HepG2 (cell line): ENCODE results near the gene CTIF. TPM values are rescaled to one million over a fixed set of nuclear protein-coding genes. Genes with fewer than 3 reads are reported as not detected.
A peak's percentile ranks its signal among the peaks of the same experiment; 100 is the strongest.

Experiments
- ATF6 ChIP-seq: sonication (generic); formaldehyde crosslinking; conservative IDR thresholded peaks from 2 replicates; pipeline ENCODE4 v1.4.0; 2020; ENCODE audit warnings: missing genetic modification reagents
- BRF2 ChIP-seq: sonication (generic); formaldehyde crosslinking; IDR thresholded peaks from 2 replicates; pipeline ENCODE4 v1.8.1; 2022; ENCODE audit warnings: mild to moderate bottlenecking, missing genetic modification reagents
- CREB1 ChIP-seq, 2 experiments: fragments of 450-650 bp in 1 of 2; IDR thresholded peaks; 2 replicates each; pipeline ENCODE4 v1.6.1; 2016 to 2017; ENCODE audit warnings: control low read depth in 1 of 2, mild to moderate bottlenecking in 1 of 2, missing compliant biosample characterization in 1 of 2, missing genetic modification characterization in 1 of 2
- EP300 ChIP-seq, 3 experiments: sonication (generic) in 1 of 3; formaldehyde crosslinking in 1 of 3; IDR thresholded peaks; 2 replicates each; pipeline versions ENCODE4 v1.5.1 to v1.6.1; 2011 to 2020; ENCODE audit warnings: low read depth in 2 of 3, low read length in 2 of 3, borderline replicate concordance in 1 of 3, improper control_type of control experiment in 1 of 3, mild to moderate bottlenecking in 1 of 3, missing genetic modification reagents in 1 of 3, moderate library complexity in 1 of 3
- POGZ ChIP-seq: sonication (generic); formaldehyde crosslinking; IDR thresholded peaks from 2 replicates; pipeline ENCODE4 v1.4.0; 2020; ENCODE audit warnings: mild to moderate bottlenecking, missing genetic modification reagents
- SOX13 ChIP-seq, 3 experiments: fragments of 450-650 bp in 1 of 3; sonication (generic) in 1 of 3; formaldehyde crosslinking in 1 of 3; IDR thresholded peaks in 2 of 3; conservative IDR thresholded peaks in 1 of 3; 2 replicates each; pipeline versions ENCODE4 v1.5.0 to v1.6.1; 2016 to 2020; ENCODE audit warnings: antibody characterized with exemption in 1 of 3, mild to moderate bottlenecking in 1 of 3, missing compliant biosample characterization in 1 of 3, missing genetic modification reagents in 1 of 3, moderate library complexity in 1 of 3
- ZBTB7A ChIP-seq: sonication (generic); formaldehyde crosslinking; IDR thresholded peaks from 2 replicates; pipeline ENCODE4 v1.8.0; 2022; ENCODE audit warnings: mild to moderate bottlenecking, missing genetic modification reagents
- ZNF136 ChIP-seq: sonication (generic); formaldehyde crosslinking; IDR thresholded peaks from 2 replicates; pipeline ENCODE4 v1.8.1; 2022; ENCODE audit warnings: low read depth, mild to moderate bottlenecking, moderate library complexity, missing genetic modification reagents
- ZNF407 ChIP-seq: sonication (generic); formaldehyde crosslinking; IDR thresholded peaks from one replicate; pipeline ENCODE4 v1.5.1; 2020; ENCODE audit warnings: mild to moderate bottlenecking, missing genetic modification reagents; ENCODE audit errors: not compliant biosample characterization
- ZNF44 ChIP-seq: sonication (generic); formaldehyde crosslinking; IDR thresholded peaks from 2 replicates; pipeline ENCODE4 v1.5.1; 2020; ENCODE audit warnings: mild to moderate bottlenecking, missing genetic modification reagents
- ZNF441 ChIP-seq: sonication (generic); formaldehyde crosslinking; IDR thresholded peaks from 2 replicates; pipeline ENCODE4 v1.7.0; 2021; ENCODE audit warnings: missing genetic modification reagents, borderline replicate concordance
- ZNF496 ChIP-seq: sonication (generic); formaldehyde crosslinking; IDR thresholded peaks from 2 replicates; pipeline ENCODE4 v1.8.1; 2023; ENCODE audit warnings: mild to moderate bottlenecking, moderate library complexity, missing genetic modification reagents; ENCODE audit not compliant: insufficient replicate concordance
- ZNF563 ChIP-seq: sonication (generic); formaldehyde crosslinking; IDR thresholded peaks from 2 replicates; pipeline ENCODE4 v1.8.0; 2022; ENCODE audit warnings: mild to moderate bottlenecking, moderate library complexity, missing genetic modification reagents
- polyA plus RNA-seq, 8 experiments: library from polyadenylated mRNA; depleted of rRNA in 3 of 8; stranded (reverse) in 7 of 8; unstranded in 1 of 8; fragments of >200 nt; fragmentation: Illumina TruSeq in 4 of 8; extraction: Trizol in 4 of 8; gene quantifications; 2 replicates each; pipeline versions ENCODE4 v1.2.1 to v1.2.3, GENCODE V29; 2011 to 2016; ENCODE audit warnings: low read depth in 4 of 8, missing spikeins in 1 of 8, mixed read lengths in 1 of 8; ENCODE audit not compliant: insufficient read depth in 1 of 8
- total RNA-seq, 5 experiments: library from RNA; depleted of rRNA; stranded (reverse); fragments of >200 nt; fragmentation: Illumina TruSeq; extraction: Trizol; gene quantifications; 2 replicates each; pipeline ENCODE4 v1.2.3, GENCODE V29; 2016; ENCODE audit warnings: low read depth in 1 of 5

CTIF gene
- total and polyA plus RNA-seq, 2 of the 13 experiments (the other 11 are each of a cell fraction or from before 2014, with no cell fraction given), result 18.2 to 28.0 TPM

- peak; percentile 71 to 90; a peak in 3 of 4 replicates for TF ChIP-seq EP300 (IDR thresholded peaks at IDR 0.05; ENCODE audit: low read depth in 2 of 2, low read length in 2 of 2)
- TF ChIP-seq EP300 (CRISPR knock-in tag; IDR thresholded peaks at IDR 0.05; ENCODE audit: borderline replicate concordance), result peak; percentile 86
- TF ChIP-seq SOX13 (IDR thresholded peaks at IDR 0.05), result peak; percentile 44; the same call in 1 of the 2 replicates
- peak in 1 of 2 experiments; percentile 75; a peak in 2 of 4 replicates for TF ChIP-seq SOX13 (CRISPR knock-in tag; conservative IDR thresholded peaks at IDR 0.05 in 1 of 2, IDR thresholded peaks at IDR 0.05 in 1 of 2)
- TF ChIP-seq ZNF496 (CRISPR knock-in tag), result no peak
- peak; percentile 33; the same call in 1 of the 2 replicates for TF ChIP-seq ZNF44
- TF ChIP-seq CREB1 (IDR thresholded peaks at IDR 0.05), result peak; percentile 37
- TF ChIP-seq CREB1 (CRISPR knock-in tag; IDR thresholded peaks at IDR 0.05), result no peak; the same call in 1 of the 2 replicates
- TF ChIP-seq ZNF441 (CRISPR knock-in tag), result no peak
- peak; percentile 34 for TF ChIP-seq ZNF407 (CRISPR knock-in tag)
- TF ChIP-seq ZNF136 (CRISPR knock-in tag), result no peak
- TF ChIP-seq ATF6 (CRISPR knock-in tag), result no peak
- TF ChIP-seq BRF2 (CRISPR knock-in tag), result no peak
- TF ChIP-seq POGZ, result peak; percentile 51; the same call in 1 of the 2 replicates
- TF ChIP-seq ZNF563, result no peak; the same call in 1 of the 2 replicates
- TF ChIP-seq ZBTB7A (CRISPR knock-in tag), result peak; percentile 50; the same call in 1 of the 2 replicates
Measured at GRCh38 chr18:48893608-48894600, 355.1 kb downstream of the CTIF start (continued).
